HG02571 (cell line): ENCODE data around the gene EPHA4.

ENCODE experiments used
- ATAC-seq: cut with Tn5 transposase; IDR thresholded peaks from one replicate; pipeline ENCODE4 v1.9.1; 2021; ENCODE audit warnings: mild to moderate bottlenecking, moderate library complexity; ENCODE audit not compliant: unreplicated experiment

EPHA4 gene

DNA sequence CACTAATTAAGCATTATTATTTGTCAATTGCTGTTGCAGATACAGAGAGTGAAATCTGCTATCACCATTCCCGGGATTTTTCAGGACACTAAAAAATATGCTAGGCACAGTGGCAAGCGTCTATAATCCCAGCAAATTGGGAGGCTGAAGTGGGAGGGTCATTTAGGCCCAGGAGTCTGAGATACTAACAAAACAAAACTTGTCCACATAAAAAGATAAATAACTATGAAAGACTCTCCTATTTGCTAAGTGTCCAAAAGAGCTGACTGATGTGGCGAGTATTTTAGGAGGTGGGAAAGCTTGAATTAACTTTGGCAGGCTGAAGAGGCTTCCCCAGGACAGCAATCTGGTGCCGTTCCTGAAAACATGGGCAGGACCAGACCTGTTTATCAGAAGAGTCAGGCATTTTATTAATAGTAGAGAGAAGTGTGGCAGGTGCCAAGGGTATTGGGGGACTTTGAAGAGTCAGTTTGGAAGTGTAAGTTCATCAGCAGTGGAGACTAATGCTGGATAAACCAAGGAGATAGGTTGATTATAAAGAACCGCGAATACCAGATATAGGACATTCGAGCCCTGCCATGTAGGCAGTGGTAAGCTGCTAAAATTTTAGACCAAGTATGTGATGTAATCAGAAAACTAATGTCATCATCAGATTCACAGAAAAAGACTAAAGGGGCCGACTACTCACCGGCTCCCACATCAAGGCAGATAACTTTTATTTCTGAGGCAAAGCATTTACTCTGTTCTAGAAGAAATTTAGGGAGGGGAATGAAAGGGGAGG is 201.8 kb downstream of the EPHA4 start:
- ATAC-seq = no peak
